HepG2 (cell line): ENCODE measurements around the gene SCN4B. TPM values are rescaled to one million over a fixed set of nuclear protein-coding genes. Genes with fewer than 3 reads are reported as not detected.

Experiments
- ARNT ChIP-seq: fragments of 450-650 bp; IDR thresholded peaks from 2 replicates; pipeline ENCODE4 v1.6.1; 2017
- ARNT2 ChIP-seq: sonication (generic); formaldehyde crosslinking; IDR thresholded peaks from 2 replicates; pipeline ENCODE4 v1.8.0; 2022; ENCODE audit warnings: mild to moderate bottlenecking, low read depth, missing genetic modification reagents, moderate library complexity
- ATAD3A ChIP-seq: sonication (generic); formaldehyde crosslinking; IDR thresholded peaks from 2 replicates; pipeline ENCODE4 v1.4.0; 2020; ENCODE audit warnings: missing genetic modification reagents
- CHD4 ChIP-seq: fragments of 200-600 bp; sonication (generic); IDR thresholded peaks from 2 replicates; pipeline ENCODE4 v1.7.0; 2017; ENCODE audit warnings: mild to moderate bottlenecking, low read length, borderline replicate concordance
- ELF3 ChIP-seq: IDR thresholded peaks from 2 replicates; pipeline ENCODE4 v1.6.1; 2016; ENCODE audit warnings: missing genetic modification reagents, missing compliant biosample characterization
- HNRNPH1 ChIP-seq: fragments of 200-400 bp; formaldehyde crosslinking; optimal IDR thresholded peaks from 2 replicates; pipeline ENCODE3; 2017; ENCODE audit warnings: mild to moderate bottlenecking, low read depth, low read length
- HNRNPLL ChIP-seq: fragments of 200-400 bp; formaldehyde crosslinking; IDR thresholded peaks from 2 replicates; pipeline ENCODE4 v1.6.1; 2017; ENCODE audit warnings: mild to moderate bottlenecking, low read depth, low read length; ENCODE audit not compliant: poor library complexity, severe bottlenecking
- HOXA9 ChIP-seq: sonication (generic); formaldehyde crosslinking; IDR thresholded peaks from 2 replicates; pipeline ENCODE4 v1.8.1; 2022; ENCODE audit warnings: missing genetic modification reagents, mild to moderate bottlenecking, moderate library complexity, borderline replicate concordance
- ISL2 ChIP-seq: sonication (generic); formaldehyde crosslinking; IDR thresholded peaks from 2 replicates; pipeline ENCODE4 v1.5.0; 2020; ENCODE audit warnings: missing genetic modification reagents
- MED1 ChIP-seq: sonication (generic); formaldehyde crosslinking; IDR thresholded peaks from 2 replicates; pipeline ENCODE4 v1.4.0; 2020; ENCODE audit warnings: missing genetic modification reagents
- MTA3 ChIP-seq: sonication (generic); formaldehyde crosslinking; IDR thresholded peaks from 2 replicates; pipeline ENCODE4 v1.4.0; 2020; ENCODE audit warnings: missing genetic modification reagents
- MYC ChIP-seq: sonication (generic); formaldehyde crosslinking; IDR thresholded peaks from 2 replicates; pipeline ENCODE4 v1.9.0; 2021; ENCODE audit warnings: missing genetic modification reagents, borderline replicate concordance
- MYNN ChIP-seq: sonication (generic); formaldehyde crosslinking; IDR thresholded peaks from 2 replicates; pipeline ENCODE4 v1.4.0; 2020; ENCODE audit warnings: mild to moderate bottlenecking, low read depth, missing genetic modification reagents
- NFIB ChIP-seq: sonication (generic); formaldehyde crosslinking; IDR thresholded peaks from 2 replicates; pipeline ENCODE4 v1.9.0; 2021; ENCODE audit warnings: missing genetic modification reagents, mild to moderate bottlenecking, borderline replicate concordance
- PHF21A ChIP-seq: sonication (generic); formaldehyde crosslinking; IDR thresholded peaks from 2 replicates; pipeline ENCODE4 v1.5.0; 2020; ENCODE audit warnings: mild to moderate bottlenecking, missing genetic modification reagents
- SAP130 ChIP-seq: IDR thresholded peaks from 2 replicates; pipeline ENCODE4 v1.6.1; 2016; ENCODE audit warnings: low read depth
- ZNF660 ChIP-seq: sonication (generic); formaldehyde crosslinking; IDR thresholded peaks from 2 replicates; pipeline ENCODE4 v1.5.1; 2020; ENCODE audit warnings: mild to moderate bottlenecking, low read depth, missing genetic modification reagents, borderline replicate concordance
- ZNF7 ChIP-seq: IDR thresholded peaks from 2 replicates; pipeline ENCODE4 v1.6.1; 2016; ENCODE audit warnings: missing biosample characterization, missing genetic modification reagents
- ZNF776 ChIP-seq: sonication (generic); formaldehyde crosslinking; IDR thresholded peaks from 2 replicates; pipeline ENCODE4 v1.4.0; 2020; ENCODE audit warnings: mild to moderate bottlenecking, missing genetic modification reagents
- ZNF850 ChIP-seq: sonication (generic); formaldehyde crosslinking; conservative IDR thresholded peaks from 2 replicates; pipeline ENCODE4 v1.9.0; 2021; ENCODE audit warnings: mild to moderate bottlenecking, missing genetic modification reagents
- polyA plus RNA-seq, 8 experiments: library from polyadenylated mRNA; depleted of rRNA in 3 of 8; stranded (reverse) in 7 of 8; unstranded in 1 of 8; fragments of >200 nt; fragmentation: Illumina TruSeq in 4 of 8; extraction: Trizol in 4 of 8; gene quantifications; 2 replicates each; pipeline versions ENCODE4 v1.2.1 to v1.2.3, GENCODE V29; 2011 to 2016; ENCODE audit warnings: low read depth in 4 of 8, missing spikeins in 1 of 8, mixed read lengths in 1 of 8; ENCODE audit not compliant: insufficient read depth in 1 of 8
- total RNA-seq, 5 experiments: library from RNA; depleted of rRNA; stranded (reverse); fragments of >200 nt; fragmentation: Illumina TruSeq; extraction: Trizol; gene quantifications; 2 replicates each; pipeline ENCODE4 v1.2.3, GENCODE V29; 2016; ENCODE audit warnings: low read depth in 1 of 5
- TF ChIP-seq, protein P1 (sequence below): sonication (generic); formaldehyde crosslinking; IDR thresholded peaks from 2 replicates; pipeline ENCODE4 v1.4.0; 2020; ENCODE audit warnings: mild to moderate bottlenecking, low read depth, missing genetic modification reagents
- TF ChIP-seq, protein P2 (sequence below): sonication (generic); formaldehyde crosslinking; IDR thresholded peaks from 2 replicates; pipeline ENCODE4 v1.5.0; 2020; ENCODE audit warnings: mild to moderate bottlenecking, missing genetic modification reagents
- TF ChIP-seq, protein P3 (sequence below): sonication (generic); formaldehyde crosslinking; IDR thresholded peaks from 2 replicates; pipeline ENCODE4 v1.8.0; 2022; ENCODE audit warnings: mild to moderate bottlenecking, missing genetic modification reagents; ENCODE audit not compliant: insufficient replicate concordance
- TF ChIP-seq, protein P4 (sequence below): sonication (generic); formaldehyde crosslinking; IDR thresholded peaks from 2 replicates; pipeline ENCODE4 v1.4.0; 2020; ENCODE audit warnings: missing genetic modification reagents

Gene SCN4B
- total and polyA plus RNA-seq, 2 of the 13 experiments (the other 11 are each of a cell fraction or from before 2014, with no cell fraction given), result 0.04 to 0.29 TPM

DNA sequence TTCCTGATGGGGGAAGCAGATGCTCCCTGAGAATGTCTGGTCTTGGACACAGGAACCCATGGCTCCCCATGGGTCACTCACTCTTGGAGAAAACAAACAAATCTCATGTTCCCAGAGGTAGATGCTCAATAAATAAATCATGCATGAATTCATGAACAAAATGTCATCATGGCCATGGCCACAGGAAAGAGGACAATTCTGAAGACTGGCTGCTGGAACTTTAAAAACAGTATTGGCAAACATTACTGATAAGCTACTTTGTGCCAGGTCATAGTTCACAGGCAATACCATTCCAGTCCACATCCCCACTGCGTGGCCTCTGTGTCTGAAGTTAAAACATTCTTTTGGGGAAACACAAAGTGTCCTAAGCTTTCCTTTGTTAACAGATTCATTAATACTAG is 56.7 kb downstream of the SCN4B start (continued):
- TF ChIP-seq, protein P1, sequence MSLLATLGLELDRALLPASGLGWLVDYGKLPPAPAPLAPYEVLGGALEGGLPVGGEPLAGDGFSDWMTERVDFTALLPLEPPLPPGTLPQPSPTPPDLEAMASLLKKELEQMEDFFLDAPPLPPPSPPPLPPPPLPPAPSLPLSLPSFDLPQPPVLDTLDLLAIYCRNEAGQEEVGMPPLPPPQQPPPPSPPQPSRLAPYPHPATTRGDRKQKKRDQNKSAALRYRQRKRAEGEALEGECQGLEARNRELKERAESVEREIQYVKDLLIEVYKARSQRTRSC (CRISPR knock-in tag), result no peak
- TF ChIP-seq ZNF660 (no peak), MED1 (peak; percentile 84), HNRNPH1 (no peak), ATAD3A (CRISPR knock-in tag) (no peak), HOXA9 (CRISPR knock-in tag) (no peak), MYC (CRISPR knock-in tag) (no peak), SAP130 (peak; percentile 75), ZNF776 (CRISPR knock-in tag) (no peak), HNRNPLL (no peak), ARNT (no peak), ZNF850 (no peak), MYNN (CRISPR knock-in tag) (no peak), ZNF7 (CRISPR knock-in tag) (no peak), ARNT2 (CRISPR knock-in tag) (no peak), NFIB (CRISPR knock-in tag) (no peak), CHD4 (no peak), ISL2 (CRISPR knock-in tag) (peak; percentile 83), PHF21A (0 out of 2 replicates have a peak, but pooled peaks have one; percentile 56), ELF3 (peak; percentile 77), MTA3 (CRISPR knock-in tag) (no peak)
- TF ChIP-seq, protein P2, sequence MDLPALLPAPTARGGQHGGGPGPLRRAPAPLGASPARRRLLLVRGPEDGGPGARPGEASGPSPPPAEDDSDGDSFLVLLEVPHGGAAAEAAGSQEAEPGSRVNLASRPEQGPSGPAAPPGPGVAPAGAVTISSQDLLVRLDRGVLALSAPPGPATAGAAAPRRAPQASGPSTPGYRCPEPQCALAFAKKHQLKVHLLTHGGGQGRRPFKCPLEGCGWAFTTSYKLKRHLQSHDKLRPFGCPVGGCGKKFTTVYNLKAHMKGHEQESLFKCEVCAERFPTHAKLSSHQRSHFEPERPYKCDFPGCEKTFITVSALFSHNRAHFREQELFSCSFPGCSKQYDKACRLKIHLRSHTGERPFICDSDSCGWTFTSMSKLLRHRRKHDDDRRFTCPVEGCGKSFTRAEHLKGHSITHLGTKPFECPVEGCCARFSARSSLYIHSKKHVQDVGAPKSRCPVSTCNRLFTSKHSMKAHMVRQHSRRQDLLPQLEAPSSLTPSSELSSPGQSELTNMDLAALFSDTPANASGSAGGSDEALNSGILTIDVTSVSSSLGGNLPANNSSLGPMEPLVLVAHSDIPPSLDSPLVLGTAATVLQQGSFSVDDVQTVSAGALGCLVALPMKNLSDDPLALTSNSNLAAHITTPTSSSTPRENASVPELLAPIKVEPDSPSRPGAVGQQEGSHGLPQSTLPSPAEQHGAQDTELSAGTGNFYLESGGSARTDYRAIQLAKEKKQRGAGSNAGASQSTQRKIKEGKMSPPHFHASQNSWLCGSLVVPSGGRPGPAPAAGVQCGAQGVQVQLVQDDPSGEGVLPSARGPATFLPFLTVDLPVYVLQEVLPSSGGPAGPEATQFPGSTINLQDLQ (CRISPR knock-in tag), result no peak
- TF ChIP-seq, protein P3, sequence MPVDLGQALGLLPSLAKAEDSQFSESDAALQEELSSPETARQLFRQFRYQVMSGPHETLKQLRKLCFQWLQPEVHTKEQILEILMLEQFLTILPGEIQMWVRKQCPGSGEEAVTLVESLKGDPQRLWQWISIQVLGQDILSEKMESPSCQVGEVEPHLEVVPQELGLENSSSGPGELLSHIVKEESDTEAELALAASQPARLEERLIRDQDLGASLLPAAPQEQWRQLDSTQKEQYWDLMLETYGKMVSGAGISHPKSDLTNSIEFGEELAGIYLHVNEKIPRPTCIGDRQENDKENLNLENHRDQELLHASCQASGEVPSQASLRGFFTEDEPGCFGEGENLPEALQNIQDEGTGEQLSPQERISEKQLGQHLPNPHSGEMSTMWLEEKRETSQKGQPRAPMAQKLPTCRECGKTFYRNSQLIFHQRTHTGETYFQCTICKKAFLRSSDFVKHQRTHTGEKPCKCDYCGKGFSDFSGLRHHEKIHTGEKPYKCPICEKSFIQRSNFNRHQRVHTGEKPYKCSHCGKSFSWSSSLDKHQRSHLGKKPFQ (CRISPR knock-in tag), result no peak
- TF ChIP-seq, protein P4, sequence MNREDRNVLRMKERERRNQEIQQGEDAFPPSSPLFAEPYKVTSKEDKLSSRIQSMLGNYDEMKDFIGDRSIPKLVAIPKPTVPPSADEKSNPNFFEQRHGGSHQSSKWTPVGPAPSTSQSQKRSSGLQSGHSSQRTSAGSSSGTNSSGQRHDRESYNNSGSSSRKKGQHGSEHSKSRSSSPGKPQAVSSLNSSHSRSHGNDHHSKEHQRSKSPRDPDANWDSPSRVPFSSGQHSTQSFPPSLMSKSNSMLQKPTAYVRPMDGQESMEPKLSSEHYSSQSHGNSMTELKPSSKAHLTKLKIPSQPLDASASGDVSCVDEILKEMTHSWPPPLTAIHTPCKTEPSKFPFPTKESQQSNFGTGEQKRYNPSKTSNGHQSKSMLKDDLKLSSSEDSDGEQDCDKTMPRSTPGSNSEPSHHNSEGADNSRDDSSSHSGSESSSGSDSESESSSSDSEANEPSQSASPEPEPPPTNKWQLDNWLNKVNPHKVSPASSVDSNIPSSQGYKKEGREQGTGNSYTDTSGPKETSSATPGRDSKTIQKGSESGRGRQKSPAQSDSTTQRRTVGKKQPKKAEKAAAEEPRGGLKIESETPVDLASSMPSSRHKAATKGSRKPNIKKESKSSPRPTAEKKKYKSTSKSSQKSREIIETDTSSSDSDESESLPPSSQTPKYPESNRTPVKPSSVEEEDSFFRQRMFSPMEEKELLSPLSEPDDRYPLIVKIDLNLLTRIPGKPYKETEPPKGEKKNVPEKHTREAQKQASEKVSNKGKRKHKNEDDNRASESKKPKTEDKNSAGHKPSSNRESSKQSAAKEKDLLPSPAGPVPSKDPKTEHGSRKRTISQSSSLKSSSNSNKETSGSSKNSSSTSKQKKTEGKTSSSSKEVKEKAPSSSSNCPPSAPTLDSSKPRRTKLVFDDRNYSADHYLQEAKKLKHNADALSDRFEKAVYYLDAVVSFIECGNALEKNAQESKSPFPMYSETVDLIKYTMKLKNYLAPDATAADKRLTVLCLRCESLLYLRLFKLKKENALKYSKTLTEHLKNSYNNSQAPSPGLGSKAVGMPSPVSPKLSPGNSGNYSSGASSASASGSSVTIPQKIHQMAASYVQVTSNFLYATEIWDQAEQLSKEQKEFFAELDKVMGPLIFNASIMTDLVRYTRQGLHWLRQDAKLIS, result no peak
